Measurements from ENCODE around the gene FXYD1.
"Not testable (repeated sequence)": the region's sequence is repeated elsewhere in the genome, so short reads cannot be mapped to it uniquely, and the experiment has no call there.

The FXYD1 gene

DNA sequence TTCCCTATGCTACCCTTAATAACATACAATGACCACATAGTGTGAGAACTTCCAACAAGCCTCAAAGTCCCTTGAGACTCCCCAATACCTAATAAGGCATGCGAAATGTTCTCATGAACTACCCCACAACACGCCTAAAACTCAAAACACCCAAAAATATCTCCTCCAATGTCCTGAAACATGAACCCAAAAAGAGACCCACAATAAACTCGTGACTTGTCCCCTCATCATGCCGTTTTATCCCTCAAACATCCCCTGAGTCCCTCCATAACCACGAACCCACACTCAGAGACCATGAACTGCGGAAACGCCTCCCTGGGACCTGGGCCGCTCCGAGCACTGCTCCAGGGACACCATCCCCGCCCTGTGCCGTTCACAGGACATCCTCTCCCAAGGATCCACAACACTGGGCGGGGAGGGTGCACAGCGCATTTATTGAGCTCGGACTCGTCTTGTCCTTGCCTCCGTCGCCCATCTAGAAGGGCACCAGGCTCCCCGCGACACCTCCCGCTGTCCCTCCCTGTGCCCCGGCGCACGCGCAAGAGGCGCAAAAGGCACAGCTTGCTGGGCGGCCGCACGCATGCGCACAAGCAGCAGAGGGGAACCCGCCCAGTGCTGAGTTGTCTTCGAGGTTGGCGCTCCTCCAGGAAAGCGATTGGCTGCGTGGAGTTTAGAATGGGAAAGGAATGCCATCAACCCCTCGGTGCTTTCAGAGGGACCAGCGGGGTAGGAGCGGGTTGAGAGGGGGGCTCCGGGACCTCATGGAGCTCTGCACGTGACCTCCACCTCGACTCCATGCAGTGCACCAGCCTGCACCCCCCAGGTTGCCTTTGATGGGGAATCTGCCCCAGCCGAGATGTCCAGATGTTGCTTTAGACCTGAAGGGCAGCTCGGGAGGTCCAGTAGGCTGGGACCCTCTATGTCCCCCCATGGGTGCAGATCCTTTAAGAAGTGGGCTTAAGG is 14.2 kb upstream of the FXYD1 start:
- DNase-seq (ENCODE audit: low spot score) (peak; percentile 97), FAIRE-seq (peak; percentile 96)

DNA sequence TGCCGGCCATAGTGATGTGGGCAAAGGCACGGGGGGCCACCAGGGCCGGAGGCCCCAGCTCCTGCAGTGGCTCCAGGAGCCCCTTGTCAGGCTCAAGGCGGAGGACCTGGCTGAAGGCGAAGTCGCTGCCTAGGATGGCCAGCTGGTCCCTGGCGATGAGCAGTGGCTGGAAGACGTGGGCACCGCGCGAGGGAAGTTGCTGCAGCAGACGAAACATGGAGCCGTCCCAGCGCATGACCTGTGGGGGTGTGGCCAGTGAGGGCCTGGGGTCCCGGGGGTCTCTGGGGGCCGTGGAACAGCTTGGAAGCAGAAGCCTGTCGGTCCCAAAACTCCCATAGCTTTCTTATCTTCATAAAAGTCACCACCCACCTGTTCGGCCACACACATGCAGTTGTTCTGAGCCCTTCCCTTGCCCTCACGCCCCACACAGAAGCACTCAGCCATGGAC is 13.3 kb upstream of the FXYD1 start:
- DNase-seq (ENCODE audit: low spot score) (no peak), FAIRE-seq (no peak)

DNA sequence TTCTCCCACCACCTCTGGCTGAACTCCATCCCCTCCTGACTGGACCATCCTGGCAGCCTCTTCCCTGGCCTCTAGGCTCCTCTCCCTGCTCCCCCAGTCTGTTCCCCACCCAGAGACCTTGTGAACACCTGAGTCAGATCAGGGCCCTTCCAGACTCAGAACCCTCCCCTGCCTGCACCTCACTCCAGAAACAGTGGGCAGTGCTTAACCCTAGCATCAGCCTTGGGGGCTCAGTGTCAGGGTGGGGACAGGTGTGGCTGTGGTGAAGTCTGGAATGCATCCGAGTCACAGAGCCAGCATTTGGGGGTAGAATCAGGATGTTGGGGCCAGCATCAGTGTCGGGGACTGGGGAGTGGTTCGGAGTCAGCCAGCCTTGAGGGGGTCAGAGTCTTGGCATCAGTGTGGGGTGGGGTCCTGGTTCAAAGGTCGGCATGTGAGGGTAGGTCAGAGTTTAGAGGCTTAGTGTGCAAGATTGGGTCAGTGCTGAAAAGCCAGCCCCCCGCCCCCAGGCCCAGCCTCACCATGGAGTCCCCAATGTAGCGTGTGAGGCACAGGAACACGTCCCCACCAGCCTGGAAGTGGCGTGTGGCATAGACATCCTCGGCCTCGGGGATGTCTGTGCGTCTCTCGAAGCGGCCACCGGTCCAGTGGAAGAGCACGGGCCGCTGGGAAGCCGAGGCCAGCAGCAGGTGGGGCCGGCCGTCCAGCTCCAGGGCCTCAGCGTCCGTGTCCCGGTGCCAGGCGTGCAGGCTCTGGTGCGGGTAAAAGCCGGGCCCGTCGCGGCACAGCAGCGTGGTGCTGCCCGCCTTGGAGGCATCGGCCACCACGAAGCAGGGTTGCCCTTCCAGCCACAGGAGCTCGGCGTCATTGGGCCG is 12.6 kb upstream of the FXYD1 start:
- DNase-seq (ENCODE audit: low spot score) (no peak), FAIRE-seq (no peak)

DNA sequence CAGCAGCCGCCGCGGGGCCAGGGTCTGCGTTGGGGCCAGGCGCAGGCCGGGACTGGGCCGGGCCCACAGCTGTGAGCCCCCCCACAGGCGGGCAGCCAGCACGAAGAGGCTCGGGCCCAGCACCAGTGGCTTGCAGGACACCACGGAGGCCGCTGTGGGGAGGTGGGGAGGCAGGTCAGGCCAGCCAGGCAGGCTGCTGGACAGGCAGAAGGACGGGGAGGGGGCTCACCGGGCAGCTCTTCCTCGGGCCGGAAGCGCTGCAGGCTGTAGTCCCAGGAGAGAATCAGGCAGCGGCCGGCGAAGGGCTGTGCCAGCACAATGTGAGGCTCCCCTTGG is 12.0 kb upstream of the FXYD1 start:
- no peak for DNase-seq (ENCODE audit: low spot score)
- FAIRE-seq: no peak

DNA sequence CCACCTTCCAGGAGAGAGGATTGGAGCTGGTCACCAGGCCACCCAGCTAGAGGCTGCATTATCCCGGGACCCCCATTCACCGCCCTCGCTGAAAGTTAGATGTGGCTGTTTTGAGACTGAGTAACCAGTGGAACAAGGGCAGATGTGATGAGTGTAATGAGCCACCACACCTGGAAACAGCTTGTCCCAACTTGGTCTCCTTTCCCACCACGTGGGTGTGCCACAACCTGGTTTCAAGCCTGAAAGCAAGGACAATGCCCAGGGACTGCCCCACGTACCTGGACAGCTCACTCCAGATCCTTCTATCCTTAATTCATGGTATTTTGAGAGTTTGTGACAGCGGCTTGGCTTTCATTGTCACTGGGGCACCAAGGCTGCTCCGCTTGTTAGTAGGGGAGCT is 10.8 kb upstream of the FXYD1 start:
- no peak for DNase-seq (ENCODE audit: low spot score)
- no peak for FAIRE-seq

DNA sequence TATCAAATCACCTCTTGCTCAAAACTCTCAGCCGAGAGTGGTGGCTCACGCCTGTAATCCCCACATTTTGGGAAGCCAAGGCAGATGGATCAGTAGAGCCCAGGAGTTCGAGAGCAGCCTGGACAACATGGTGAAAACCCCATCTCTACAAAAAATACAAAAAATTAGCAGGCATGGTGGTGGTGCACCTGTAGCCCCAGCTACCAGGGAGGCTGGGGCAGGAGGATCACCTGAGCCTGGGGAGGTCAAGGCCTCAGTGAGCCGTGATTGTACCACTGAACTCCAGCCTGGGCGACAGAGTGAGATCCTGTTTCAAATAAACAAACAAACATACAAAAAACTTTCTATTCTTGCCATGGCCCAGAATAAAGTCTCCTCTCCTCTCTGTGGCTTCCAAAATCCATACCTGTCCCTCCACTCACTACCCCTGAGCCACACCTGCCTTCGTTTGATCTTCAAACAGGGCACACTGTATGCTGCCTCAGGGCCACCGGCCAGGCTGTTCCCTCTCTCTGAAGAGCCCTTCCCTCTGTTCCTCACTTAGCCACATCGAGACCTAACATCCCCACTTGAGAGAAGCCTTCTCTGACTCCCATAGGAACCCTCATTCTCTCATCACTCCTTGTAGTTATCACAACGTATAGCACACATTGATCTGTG is 10.1 kb upstream of the FXYD1 start:
- FAIRE-seq (no peak), DNase-seq (ENCODE audit: low spot score) (no peak)

DNA sequence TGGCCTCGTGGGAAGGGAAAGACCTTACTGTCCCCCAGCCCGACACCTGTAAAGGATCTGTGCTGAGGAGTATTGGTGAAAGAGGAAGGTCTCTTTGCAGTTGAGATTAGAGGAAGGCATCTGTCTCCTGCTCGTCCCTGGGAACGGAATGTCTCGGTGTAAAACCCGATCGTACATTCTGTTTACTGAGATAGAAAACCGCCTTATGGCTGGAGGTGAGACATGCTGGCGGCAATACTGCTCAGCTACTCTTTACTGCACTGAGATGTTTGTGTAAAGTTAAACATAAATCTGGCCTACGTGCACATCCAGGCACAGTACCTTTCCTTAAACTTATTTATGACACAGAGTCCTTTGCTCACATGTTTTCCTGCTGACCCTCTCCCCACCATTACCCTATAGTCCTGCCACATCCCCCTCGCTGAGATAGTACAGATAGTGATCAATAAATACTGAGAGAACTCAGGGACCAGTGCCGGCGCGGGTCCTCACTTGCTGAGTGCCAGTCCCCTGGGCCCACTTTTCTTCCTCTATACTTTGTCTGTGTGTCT is 8.8 kb upstream of the FXYD1 start:
- not testable (repeated sequence) for DNase-seq (ENCODE audit: low spot score); FAIRE-seq

DNA sequence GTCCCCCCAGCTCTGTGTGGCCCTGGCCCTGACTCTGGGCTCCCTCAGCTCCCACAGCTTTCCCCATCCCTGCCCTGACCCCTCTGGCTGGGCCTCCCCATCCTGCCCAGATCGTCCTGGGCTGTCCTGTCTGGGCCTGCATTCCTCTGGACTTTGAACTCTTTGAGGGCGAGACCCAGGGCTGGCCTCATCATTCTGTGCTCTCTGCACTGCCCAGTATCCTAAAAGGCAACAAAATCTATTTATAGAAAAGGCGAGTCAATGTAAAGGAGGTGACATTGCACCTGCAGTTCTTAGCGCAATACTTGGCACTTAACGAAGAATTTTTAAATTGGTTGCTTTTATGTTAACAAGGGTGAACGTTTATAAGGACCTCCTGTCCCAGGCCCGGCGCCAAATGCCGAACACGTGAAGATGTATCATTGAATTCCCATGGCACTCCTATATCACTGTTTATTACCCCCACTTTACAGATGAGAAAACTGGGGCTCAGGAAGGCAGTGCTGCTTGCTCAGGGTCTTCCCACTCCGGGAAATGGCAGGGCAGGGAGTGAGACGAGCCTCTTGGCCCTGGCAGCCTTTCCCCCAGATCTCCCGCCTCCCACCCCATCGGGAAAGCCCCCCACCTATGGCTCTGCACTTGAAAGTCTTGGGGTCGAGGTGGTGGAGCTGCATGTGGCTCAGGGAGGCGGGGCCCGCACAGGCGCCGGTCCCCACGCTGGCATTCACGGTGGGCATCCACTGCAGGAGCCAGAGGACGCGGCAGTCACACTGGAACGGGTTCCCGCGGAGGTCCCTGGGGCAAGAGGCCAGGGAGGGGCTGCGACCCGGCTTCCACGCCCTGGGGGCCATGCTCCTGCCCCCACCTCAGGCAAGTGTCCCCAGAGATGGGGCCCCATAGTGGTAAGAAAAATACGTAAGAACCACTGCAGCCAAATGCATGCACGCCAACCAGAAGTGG is 7.6 kb upstream of the FXYD1 start:
- no peak for FAIRE-seq
- DNase-seq (ENCODE audit: low spot score): no peak

DNA sequence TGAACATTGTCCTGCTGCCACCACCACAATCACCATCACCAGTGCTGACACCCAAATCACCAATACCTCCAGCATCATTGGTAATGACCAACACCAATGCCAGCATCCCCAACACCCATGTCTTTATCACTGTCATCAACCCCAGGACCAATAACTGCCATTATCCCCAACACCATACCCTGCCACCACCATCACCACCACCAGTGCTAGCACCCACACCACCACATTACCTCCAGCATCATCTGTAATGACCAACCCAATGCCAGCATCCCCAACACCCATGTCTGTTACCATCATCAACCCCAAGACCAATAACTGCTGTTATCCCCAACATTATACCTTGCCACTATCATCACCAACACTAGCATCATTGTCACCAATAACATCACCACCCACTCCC is 6.4 kb upstream of the FXYD1 start:
- FAIRE-seq (peak; percentile 86), DNase-seq (ENCODE audit: low spot score) (no peak)

DNA sequence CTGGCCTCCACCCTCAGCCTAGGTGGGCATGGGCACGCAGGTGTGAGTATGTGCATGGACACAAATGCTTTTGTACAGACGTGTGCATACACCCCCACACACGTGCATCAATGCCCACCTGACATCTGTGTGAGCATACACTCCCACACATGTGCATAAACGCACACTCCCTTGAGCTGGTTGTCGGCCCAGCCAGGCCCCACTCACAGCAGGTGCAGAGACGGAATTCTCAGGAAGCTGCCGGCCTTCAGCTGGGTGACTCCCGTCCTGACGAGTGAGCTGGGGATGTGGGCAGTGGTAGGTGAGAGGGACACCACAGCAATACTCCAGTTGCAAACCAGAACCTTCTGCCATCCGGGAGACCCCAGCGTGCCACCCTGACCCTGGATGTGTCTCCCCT is 4.8 kb upstream of the FXYD1 start:
- peak; percentile 56 for FAIRE-seq
- no peak for DNase-seq (ENCODE audit: low spot score)

DNA sequence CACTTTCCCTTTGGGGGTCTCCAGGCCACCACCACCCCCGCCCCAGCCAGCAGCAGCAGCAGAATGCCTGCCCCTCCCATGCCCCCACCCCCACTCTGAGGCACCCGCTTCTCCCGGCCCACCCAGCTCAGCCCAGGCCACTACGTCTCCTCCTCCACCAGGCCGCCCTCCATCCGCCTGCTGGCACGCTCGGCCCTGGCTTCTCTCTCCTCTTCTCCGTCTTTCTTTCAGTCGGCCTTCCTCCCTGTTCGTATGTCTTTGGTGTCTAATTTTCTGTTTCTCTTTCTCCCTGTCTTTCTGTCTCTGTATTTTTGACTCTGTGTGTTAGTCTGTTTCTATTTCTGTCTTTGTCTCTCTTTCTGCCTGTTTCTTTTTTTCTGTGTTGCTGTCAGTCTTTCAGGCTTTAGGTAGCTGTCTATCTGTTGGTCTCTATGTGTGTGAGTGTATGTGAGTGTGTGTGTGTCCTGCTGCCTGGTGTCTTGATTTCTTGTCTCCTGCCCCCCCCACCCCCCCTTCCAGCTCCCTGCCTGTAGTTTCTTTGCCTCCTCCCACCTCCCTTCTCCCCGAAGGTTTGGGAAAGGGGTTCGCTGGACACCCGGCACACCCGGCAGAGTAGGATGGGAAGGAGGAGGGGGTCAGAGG is 3.9 kb upstream of the FXYD1 start, which contains the start of gene LGI4:
LGI4 (minus strand) TSS at position 459 of the 642 bp plus-strand sequence; CDS start at position 80, 379 bp downstream.
- no peak for FAIRE-seq
- DNase-seq (ENCODE audit: low spot score): no peak

DNA sequence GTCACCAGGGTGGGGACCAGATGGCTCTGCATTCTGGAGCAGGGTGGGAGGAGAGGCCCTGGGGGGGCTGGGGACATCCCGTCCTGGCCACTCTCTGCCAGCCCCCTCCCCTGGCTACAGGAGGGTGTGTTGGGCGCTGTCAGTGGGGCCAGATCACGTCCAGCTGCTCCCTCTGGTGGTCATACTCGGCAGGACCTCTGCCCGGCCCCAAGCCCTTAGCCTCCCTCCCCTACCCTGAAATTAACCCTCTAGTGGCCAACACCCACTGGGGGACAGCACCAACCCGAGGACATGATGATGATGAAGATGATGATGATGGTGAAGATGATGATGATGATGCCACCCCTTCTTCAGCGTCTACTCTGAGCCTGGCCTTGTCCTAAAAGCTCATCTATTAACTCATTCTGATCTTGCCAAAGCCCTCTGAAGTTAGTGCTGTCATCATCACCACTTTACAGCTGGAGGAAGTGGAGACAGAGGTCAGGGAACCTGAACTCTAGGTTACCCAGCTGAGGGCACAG is 3.2 kb upstream of the FXYD1 start:
- FAIRE-seq (peak; percentile 83), DNase-seq (ENCODE audit: low spot score) (peak; percentile 83)

DNA sequence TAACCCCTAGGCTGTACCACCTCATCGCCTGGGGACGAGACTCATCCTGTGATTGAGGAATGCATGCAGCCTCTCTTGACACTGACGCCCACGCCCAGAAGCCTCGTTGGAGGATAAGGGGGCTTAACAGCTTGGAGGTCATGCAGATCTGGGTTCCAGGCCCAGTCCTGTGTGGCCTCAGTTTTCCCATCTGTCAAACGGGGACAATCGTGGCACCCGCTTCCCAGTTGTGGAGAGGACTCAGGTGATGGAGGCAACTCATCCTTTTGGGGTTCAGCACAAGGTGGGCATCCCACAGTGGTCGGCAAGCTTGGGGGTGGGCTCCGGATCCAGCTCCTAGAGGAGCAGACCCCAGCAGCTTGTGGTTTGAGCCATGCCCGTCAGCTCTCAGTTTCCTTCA is 2.4 kb upstream of the FXYD1 start:
- no peak for FAIRE-seq
- DNase-seq (ENCODE audit: low spot score): no peak

DNA sequence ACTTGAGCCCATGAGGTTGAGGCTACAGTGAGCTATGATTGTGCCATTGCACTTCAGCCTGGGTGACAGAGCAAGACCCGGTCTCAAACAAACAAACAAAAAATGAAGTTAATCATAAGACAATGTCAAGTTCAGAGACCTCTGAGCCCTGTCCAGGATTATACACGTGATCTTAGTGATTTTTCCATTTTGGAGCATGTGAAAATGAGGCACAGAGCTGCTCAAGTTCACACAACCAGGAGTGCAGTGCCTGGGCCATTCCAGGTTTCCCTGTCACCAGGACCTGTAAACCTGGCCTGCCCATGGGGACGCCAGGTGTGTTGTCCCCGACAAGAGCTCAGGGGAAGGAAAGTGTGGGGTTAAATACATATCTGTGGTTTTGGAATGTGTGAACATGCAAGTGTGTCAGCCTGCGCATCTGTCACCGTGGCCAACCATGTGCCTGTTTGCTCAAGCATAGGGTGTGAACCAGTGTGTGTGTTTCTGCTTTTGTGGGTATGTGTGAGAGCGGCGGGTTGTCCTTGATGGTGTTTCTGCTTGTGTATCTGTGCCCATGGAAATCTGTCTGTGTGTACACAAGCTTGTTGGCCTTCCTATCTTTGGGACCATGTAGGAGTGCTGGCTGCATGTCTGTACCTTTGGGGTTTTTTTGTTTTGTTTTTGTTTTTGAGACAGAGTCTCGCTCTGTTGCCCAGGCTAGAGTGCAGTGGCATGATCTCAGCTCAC is 1.5 kb upstream of the FXYD1 start:
- no peak for FAIRE-seq
- no peak for DNase-seq (ENCODE audit: low spot score)

DNA sequence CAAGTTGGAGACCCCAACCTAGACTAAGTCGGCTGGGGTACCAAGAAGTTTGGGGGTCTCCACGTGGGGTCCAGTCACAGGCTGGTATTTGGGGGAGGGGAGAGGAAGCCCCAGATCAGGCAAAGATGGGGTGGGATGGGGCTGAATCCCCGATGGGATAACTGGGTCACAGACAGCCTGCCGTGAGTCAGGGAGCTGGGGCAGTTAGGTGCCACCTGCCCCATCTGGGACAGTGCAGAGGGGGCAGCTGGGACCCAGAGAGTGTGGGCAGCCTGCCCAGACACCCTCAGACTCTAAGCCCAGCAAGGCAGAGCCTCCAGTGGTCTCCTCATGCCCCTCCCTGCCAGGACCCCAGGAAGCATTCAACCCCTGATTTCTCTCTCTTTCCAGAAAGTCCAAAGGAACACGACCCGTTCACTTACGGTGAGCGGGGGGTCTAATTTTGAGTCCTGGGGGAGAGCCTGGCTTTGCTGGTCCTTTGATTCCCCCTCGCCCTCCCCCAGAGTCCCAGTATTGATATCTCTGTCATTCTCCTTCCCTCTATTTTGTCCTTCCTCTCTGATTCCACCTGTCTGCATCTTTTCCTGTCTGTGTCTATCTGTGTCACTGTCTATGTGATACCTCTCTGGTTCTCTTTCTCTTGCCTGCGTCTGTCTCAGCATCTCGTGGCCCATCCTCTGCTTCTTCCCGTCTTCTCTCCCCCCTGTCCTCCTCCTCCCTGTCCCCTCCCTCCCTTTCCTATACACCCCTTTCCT is 1.8 kb downstream of the FXYD1 start:
- FAIRE-seq: no peak
- DNase-seq (ENCODE audit: low spot score): no peak

DNA sequence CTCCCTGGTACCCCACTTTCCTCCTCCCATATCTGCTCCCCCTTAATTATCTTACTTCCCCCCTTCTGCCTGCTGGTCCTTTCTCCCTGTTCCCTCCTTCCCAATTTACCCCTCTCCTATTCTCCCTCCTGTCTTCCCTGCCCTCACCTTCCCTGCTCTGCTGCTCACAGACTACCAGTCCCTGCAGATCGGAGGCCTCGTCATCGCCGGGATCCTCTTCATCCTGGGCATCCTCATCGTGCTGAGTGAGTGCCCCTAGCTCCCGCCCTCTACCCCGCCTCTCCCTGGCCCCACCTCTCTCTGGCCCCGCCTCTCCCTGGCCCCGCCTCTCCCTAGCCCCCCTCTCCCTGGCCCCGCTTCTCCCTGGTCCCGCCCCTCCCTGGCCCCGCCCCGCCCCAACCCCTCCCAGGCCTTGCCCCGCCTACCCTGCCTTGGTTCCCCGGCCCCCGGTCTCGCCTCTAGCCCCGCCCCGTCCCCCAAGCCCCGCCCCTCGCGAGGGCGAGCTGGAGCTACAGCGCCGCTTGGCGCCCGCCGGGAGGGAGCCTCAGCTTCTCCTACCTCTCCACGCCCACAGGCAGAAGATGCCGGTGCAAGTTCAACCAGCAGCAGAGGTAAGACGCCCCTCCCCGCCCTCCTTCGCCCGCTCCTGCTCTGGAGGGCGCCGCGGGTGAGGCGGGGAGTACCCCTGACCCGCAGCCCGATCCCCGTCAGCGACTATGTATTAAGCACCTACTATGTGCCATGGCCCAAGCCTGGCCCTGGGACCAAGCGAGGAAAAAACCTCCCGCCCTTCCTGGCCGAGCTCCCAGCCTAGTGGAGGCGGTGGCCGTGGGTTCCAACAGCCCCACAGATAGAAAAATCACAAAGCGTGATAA is 2.6 kb downstream of the FXYD1 start:
- FAIRE-seq: peak; percentile 74
- peak; percentile 99 for DNase-seq (ENCODE audit: low spot score)
